ENCODE data around the gene CDH8. TPM values are rescaled to one million over a fixed set of nuclear protein-coding genes. Genes with fewer than 3 reads are reported as not detected.

The CDH8 gene
- total RNA-seq, 1 donor from 2014 or later: not detected

GRCh38 chr16:61948414-61948813, 87.8 kb downstream of the CDH8 start:
- Histone ChIP-seq H3K27me3 (no peaks in the 10 kb centered on the region), H3K36me3 (no peaks in the 10 kb centered on the region), H3K4me1 (no peaks in the 10 kb centered on the region), H3K4me3 (no peak overlapping the region), H3K9me3 (no peaks in the 10 kb centered on the region), H3K27ac (no peak overlapping the region)
- no peak for DNase-seq (ENCODE audit: low spot score in 2 of 2)
- no peak for TF ChIP-seq CTCF (IDR thresholded peaks at IDR 0.05)
- intact Hi-C loops (cut with DNase I): loop anchor here (10.0 kb wide), 1 partner anchor 86 kb away; the partner anchor contains the start of gene CDH8

- Histone ChIP-seq H3K4me1 (no peaks in the 10 kb centered on the region), H3K36me3 (no peaks in the 10 kb centered on the region), H3K9me3 (no peaks in the 10 kb centered on the region), H3K4me3 (no peak overlapping the region), H3K27ac (no peak overlapping the region), H3K27me3 (no peaks in the 10 kb centered on the region)
- intact Hi-C loops (cut with DNase I): loop anchor here (10.0 kb wide), 1 partner anchor 89 kb away; the partner anchor contains the start of gene CDH8
- TF ChIP-seq CTCF (IDR thresholded peaks at IDR 0.05): no peak
- DNase-seq (ENCODE audit: low spot score in 2 of 2): no peak
Measured at GRCh38 chr16:61946019-61946418, 90.2 kb downstream of the CDH8 start.

- Histone ChIP-seq H3K9me3 (no peaks in the 10 kb centered on the region), H3K27me3 (no peaks in the 10 kb centered on the region), H3K4me3 (no peak overlapping the region), H3K36me3 (no peaks in the 10 kb centered on the region), H3K4me1 (no peaks in the 10 kb centered on the region), H3K27ac (no peak overlapping the region)
- no peak for TF ChIP-seq CTCF (IDR thresholded peaks at IDR 0.05)
- DNase-seq (ENCODE audit: low spot score in 2 of 2): no peak
- intact Hi-C loops (cut with DNase I): loop anchor here (10.0 kb wide), 1 partner anchor 89 kb away; the partner anchor contains the start of gene CDH8
Measured at GRCh38 chr16:61945511-61945910, 90.7 kb downstream of the CDH8 start.

GRCh38 chr16:61944004-61944403, 92.2 kb downstream of the CDH8 start:
- H3K4me1 ChIP-seq: no peaks in the 10 kb centered on the region
- no peak overlapping the region for H3K27ac ChIP-seq
- no peaks in the 10 kb centered on the region for H3K36me3 ChIP-seq
- H3K9me3 ChIP-seq: no peaks in the 10 kb centered on the region
- no peak for DNase-seq (ENCODE audit: low spot score in 2 of 2)
- intact Hi-C loops (cut with DNase I): loop anchor here (10.0 kb wide), 1 partner anchor 91 kb away; the partner anchor contains the start of gene CDH8
- TF ChIP-seq CTCF (IDR thresholded peaks at IDR 0.05): no peak
- H3K27me3 ChIP-seq: no peaks in the 10 kb centered on the region
- H3K4me3 ChIP-seq: no peak overlapping the region

GRCh38 chr16:61940611-61941010, 95.6 kb downstream of the CDH8 start:
- no peak for TF ChIP-seq CTCF (IDR thresholded peaks at IDR 0.05)
- no peaks in the 10 kb centered on the region for H3K36me3 ChIP-seq
- H3K27me3 ChIP-seq: no peaks in the 10 kb centered on the region
- H3K27ac ChIP-seq: no peak overlapping the region
- no peaks in the 10 kb centered on the region for H3K4me1 ChIP-seq
- H3K9me3 ChIP-seq: no peaks in the 10 kb centered on the region
- intact Hi-C loops (cut with DNase I): loop anchor here (10.0 kb wide), 1 partner anchor 94 kb away; the partner anchor contains the start of gene CDH8
- no peak overlapping the region for H3K4me3 ChIP-seq
- DNase-seq (ENCODE audit: low spot score in 2 of 2): no peak

GRCh38 chr16:61937646-61938045, 98.6 kb downstream of the CDH8 start:
- no peaks in the 10 kb centered on the region for H3K27me3 ChIP-seq
- TF ChIP-seq CTCF (IDR thresholded peaks at IDR 0.05): no peak
- H3K4me1 ChIP-seq: no peaks in the 10 kb centered on the region
- H3K4me3 ChIP-seq: no peak overlapping the region
- DNase-seq (ENCODE audit: low spot score in 2 of 2): no peak
- no peaks in the 10 kb centered on the region for H3K36me3 ChIP-seq
- intact Hi-C loops (cut with DNase I): no loop called here
- H3K27ac ChIP-seq: no peak overlapping the region
- no peaks in the 10 kb centered on the region for H3K9me3 ChIP-seq

Data from ascending aorta (tissue), 2 donors.